Activated naive CD4-positive, alpha-beta T cell treated with anti-CD3 and anti-CD28 coated beads, Interleukin-2, amount 50 U/mL, for 24 hours (primary cell): ENCODE results near the gene C2CD4C.

Source experiments
- H3K27ac Mint-ChIP-seq: one replicate; pipeline ENCODE4 v1.8.0; 2021; ENCODE audit warnings: mild to moderate bottlenecking, mixed read lengths
- H3K27me3 Mint-ChIP-seq: one replicate; pipeline ENCODE4 v1.8.0; 2021; ENCODE audit warnings: mixed read lengths
- H3K36me3 Mint-ChIP-seq: one replicate; pipeline ENCODE4 v1.8.0; 2021; ENCODE audit warnings: mixed read lengths
- H3K4me1 Mint-ChIP-seq: one replicate; pipeline ENCODE4 v1.8.0; 2021; ENCODE audit warnings: mixed read lengths
- H3K4me3 Mint-ChIP-seq: one replicate; pipeline ENCODE4 v1.8.0; 2021; ENCODE audit warnings: mild to moderate bottlenecking, mixed read lengths
- H3K9me3 Mint-ChIP-seq: one replicate; pipeline ENCODE4 v1.8.0; 2021; ENCODE audit warnings: mixed read lengths

Gene C2CD4C

DNA sequence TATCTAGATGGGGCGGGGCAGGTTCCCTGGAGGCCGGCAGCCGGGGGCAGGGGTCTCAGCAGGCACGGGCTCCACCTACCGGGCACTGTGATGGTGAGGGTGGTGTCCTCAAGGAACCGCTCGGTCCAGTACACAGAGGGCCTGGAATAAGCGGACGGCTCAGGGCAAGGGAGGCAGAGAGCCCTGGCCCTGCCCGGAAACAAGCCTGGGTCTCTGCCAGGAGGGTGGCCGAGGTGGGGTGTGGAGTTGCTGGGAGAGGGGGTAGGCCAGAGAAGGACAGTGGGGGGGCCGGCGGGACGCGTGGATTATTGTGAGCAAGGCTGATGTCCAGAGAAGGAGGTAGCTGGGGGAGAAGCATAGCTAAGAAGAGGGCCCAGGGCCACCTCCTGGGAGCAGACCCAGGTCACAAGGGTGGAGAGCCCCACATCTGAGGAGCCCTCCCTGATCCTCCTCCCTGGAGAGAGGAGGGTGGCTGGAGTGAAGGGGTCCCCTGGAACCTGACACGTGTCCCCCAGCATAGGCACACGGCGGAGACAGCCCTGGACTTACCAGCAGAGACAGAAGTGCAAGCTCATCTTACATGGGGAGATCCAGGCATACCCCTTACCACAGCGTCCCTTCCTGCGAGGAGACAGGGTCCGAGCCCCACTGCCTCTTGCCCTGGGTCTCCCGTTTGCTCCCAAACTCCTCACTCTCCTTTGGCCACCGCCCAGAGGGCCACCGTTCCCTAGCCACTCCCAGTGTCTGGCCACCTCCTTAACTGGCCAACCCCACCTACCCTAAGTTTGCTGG is 35.4 kb downstream of the C2CD4C start:
- H3K36me3 Mint-ChIP-seq: no peaks in the 10 kb centered on the region
- H3K27me3 Mint-ChIP-seq: peaks cover 9% of the 10 kb centered on the region
- H3K27ac Mint-ChIP-seq: no peak overlapping the region
- H3K4me3 Mint-ChIP-seq: no peak overlapping the region
- H3K9me3 Mint-ChIP-seq: no peaks in the 10 kb centered on the region
- H3K4me1 Mint-ChIP-seq: no peaks in the 10 kb centered on the region

DNA sequence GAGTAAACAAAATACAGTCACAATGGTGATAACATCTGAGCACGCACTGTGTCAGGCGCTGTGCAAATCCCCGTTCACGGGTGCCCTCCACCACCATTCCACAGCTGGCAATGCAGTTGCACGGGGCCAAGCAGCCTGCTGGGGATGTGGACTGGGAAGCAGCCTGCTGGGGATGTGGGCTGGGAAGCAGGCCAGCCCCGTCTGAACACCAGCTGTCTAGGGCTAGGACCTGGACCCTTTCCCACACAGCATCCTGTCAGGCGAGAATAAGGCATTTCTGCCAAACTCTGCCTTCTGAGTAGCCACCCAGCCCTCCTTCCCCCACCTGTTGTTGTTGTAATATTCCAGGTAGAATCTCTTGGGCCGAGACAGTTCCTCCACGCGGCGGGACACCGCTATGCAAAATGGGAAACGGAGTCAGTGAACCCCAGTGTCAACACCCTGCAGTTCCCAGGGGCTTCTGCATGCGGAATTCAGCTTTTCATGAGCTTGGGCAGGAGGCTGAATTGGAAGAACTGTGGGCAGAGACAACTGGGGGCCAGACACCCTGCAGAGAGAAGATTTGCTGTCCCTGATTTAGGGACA is 36.5 kb downstream of the C2CD4C start:
- no peaks in the 10 kb centered on the region for H3K9me3 Mint-ChIP-seq
- no peaks in the 10 kb centered on the region for H3K36me3 Mint-ChIP-seq
- H3K27me3 Mint-ChIP-seq: peaks cover 8% of the 10 kb centered on the region
- no peaks in the 10 kb centered on the region for H3K4me1 Mint-ChIP-seq
- no peak overlapping the region for H3K27ac Mint-ChIP-seq
- H3K4me3 Mint-ChIP-seq: no peak overlapping the region

DNA sequence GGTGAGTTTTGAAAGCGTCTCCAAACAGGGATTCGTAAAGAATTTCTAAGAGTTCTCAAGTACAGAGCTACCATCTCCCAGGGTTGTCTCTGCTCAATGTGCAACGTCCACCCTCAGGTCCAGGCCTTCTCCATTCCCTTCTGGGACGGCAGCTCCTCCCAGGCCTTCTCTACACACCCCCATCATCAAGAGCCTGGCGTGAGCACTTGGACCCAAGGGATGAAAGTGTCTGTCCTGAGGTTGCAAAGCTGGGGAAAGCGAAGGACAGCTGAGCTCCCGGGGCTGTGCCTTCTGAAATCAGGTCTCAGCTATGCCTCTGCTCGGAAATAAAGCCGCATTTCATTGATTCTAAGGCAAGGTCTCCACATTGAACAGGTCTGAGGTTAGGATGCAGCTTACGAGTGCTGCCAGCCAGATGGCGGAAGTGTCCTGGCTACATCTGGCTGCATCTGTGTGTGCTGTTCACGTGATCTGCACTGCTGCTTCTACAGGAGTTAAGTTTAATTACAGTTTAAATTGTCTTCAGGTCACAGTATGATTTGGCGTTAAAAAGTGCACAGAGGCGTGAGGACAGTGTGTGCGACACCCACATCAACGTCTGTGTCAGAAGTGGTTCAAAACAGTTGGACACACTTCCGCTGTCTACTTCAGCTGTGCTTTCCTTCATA is 37.3 kb downstream of the C2CD4C start:
- Mint-ChIP-seq H3K4me1 (no peaks in the 10 kb centered on the region), H3K4me3 (no peak overlapping the region), H3K27ac (no peak overlapping the region), H3K9me3 (no peaks in the 10 kb centered on the region), H3K27me3 (peaks cover 8% of the 10 kb centered on the region), H3K36me3 (no peaks in the 10 kb centered on the region)

DNA sequence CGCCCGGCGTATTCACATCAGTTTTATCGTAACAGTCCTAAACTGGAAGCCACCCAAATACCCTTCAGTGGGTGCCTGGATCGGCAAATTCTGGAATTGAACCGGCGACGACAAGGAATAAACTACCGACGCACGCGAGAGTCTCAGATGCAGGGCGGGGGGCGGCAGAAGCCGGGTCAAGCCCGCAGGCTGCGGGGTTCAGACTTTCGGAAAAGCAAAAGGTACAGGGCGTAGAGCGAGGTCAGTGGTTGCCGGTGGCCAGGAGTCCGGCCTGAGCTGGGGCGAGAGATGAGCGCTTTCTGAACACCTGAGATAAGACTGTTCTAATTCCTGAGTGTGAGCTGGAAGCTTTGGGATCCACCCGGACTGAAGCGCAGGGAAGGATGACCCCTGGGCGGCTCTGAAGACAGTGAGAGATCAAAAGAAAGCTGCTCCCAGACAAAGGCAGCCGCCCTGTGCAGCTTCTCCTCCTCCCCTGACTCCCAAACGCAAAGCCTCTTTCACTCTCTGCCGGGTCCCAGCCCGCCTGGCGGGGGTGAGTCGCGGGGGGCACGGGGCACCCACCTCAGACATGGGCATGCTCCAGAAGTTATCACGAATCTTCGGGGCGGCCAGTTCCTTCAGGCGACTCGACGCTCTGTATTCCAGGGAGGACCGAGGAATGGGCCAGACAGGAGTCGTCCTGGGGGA is 38.2 kb downstream of the C2CD4C start:
- no peaks in the 10 kb centered on the region for H3K4me1 Mint-ChIP-seq
- peaks cover 7% of the 10 kb centered on the region for H3K27me3 Mint-ChIP-seq
- H3K4me3 Mint-ChIP-seq: no peak overlapping the region
- no peaks in the 10 kb centered on the region for H3K9me3 Mint-ChIP-seq
- no peaks in the 10 kb centered on the region for H3K36me3 Mint-ChIP-seq
- H3K27ac Mint-ChIP-seq: no peak overlapping the region

DNA sequence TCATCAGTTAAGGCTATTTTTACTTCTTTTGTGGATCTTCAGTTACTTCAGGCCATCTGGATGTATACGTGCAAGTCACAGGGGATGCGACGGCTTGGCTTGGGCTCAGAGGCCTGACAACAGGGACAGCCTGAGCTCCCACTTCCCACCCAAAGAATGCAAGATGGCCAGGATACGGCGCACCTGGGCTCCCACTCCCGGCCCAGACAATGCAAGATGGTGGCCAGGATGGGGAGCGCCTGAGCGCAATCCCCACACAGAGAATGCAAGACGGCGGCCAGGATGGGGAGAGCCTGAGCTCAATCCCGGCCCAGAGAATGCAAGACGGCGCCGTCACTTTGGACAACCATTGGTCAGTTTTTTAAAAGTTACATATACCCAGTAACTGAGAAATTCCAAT is 39.1 kb downstream of the C2CD4C start:
- Mint-ChIP-seq H3K27ac (no peak overlapping the region), H3K9me3 (no peaks in the 10 kb centered on the region), H3K36me3 (no peaks in the 10 kb centered on the region), H3K27me3 (peaks cover 8% of the 10 kb centered on the region), H3K4me3 (no peak overlapping the region), H3K4me1 (no peaks in the 10 kb centered on the region)

DNA sequence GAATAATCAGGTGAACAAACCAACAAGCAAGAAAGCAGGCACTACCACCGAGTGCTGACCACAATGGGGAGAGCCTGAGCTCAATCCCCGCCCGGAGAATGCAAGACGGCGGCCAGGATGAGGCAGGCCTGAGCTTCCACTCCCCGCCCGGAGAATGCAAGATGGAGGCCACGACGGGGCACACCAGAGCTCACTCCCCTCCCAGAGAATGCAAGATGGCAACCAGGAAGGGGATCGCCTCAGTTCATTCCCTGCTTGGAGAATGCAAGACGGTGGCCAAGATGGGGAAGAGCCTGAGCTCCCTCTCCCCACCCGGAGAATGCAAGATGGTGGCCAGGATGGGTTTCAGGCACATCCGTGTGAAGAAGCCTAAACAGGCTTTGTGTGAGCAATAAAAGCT is 39.7 kb downstream of the C2CD4C start:
- H3K9me3 Mint-ChIP-seq: no peaks in the 10 kb centered on the region
- peaks cover 8% of the 10 kb centered on the region for H3K27me3 Mint-ChIP-seq
- no peaks in the 10 kb centered on the region for H3K36me3 Mint-ChIP-seq
- H3K27ac Mint-ChIP-seq: no peak overlapping the region
- H3K4me1 Mint-ChIP-seq: no peaks in the 10 kb centered on the region
- no peak overlapping the region for H3K4me3 Mint-ChIP-seq

DNA sequence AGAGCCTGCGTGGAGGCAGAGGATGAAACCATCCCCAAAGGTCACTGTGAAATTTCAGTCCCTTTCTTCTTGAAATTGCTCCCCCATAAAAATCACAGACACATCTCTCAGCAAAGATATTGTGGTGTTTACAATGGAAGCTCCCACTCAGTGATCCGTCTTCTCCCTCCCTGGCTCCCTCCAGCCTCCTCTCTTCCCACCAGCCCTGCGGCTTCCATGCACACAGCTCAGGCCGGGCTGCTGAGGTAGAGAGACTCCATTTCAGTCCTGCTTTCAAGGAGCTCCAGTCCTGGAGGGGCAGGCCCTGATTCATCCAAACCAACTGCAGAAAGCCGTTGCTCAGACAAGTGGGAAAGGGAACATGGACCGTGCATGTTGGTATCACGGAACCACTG is 40.3 kb downstream of the C2CD4C start:
- no peaks in the 10 kb centered on the region for H3K4me1 Mint-ChIP-seq
- no peak overlapping the region for H3K4me3 Mint-ChIP-seq
- no peaks in the 10 kb centered on the region for H3K36me3 Mint-ChIP-seq
- H3K9me3 Mint-ChIP-seq: no peaks in the 10 kb centered on the region
- no peak overlapping the region for H3K27ac Mint-ChIP-seq
- peaks cover 8% of the 10 kb centered on the region for H3K27me3 Mint-ChIP-seq

DNA sequence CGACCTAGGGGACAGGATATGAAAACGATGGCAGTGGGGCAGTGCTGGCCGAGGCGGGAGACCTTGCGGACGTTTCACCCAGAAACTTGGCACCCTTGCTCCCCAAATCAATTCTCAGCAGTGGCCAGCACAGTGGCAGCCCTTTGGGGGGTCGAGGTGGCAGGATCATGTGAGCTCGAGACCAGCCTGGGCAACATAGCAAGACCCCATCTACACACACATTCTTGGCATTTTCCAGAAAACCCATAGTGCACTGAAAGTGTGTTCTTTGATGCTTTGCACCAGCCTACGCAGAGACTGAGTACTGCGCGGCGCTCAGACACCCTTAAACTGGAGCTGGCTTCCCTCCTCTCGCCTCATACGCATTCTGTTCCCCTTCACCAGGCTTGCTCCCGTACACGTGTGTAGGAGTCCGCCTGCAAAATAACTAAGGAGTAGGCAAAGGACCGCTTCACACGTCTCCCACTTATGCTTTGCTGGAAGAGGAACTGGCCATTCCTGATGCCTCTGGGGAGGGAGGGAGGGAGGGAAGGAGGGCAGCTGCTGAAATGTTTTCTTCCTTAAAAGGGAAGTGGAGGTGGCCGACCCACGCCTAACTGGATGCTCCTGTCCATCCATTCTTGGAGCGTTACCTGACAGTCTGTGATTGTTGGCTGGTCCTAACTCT is 40.9 kb downstream of the C2CD4C start:
- Mint-ChIP-seq H3K9me3 (no peaks in the 10 kb centered on the region), H3K27ac (no peak overlapping the region), H3K27me3 (peaks cover 8% of the 10 kb centered on the region), H3K4me3 (no peak overlapping the region), H3K4me1 (no peaks in the 10 kb centered on the region), H3K36me3 (no peaks in the 10 kb centered on the region)

DNA sequence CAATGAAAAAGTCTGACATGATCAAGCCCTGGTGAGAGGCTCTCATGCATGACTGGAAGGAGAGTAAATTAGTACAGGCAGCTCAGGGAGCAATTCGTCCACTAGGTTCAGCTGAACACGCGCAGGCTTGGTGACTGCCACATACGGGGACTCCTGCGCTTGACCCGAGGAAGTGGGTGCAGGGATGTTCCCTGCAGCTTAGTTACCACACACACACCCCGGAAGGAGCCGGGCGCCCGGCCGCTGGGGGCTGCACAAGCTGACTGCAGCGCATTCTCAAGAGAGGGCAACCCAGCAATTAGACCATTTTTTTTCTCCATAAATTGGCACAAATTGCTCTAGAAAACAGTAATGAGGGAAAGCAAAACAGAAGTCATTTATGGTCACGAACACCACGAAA is 41.4 kb downstream of the C2CD4C start:
- no peaks in the 10 kb centered on the region for H3K36me3 Mint-ChIP-seq
- H3K4me3 Mint-ChIP-seq: no peak overlapping the region
- no peak overlapping the region for H3K27ac Mint-ChIP-seq
- H3K4me1 Mint-ChIP-seq: no peaks in the 10 kb centered on the region
- no peaks in the 10 kb centered on the region for H3K9me3 Mint-ChIP-seq
- H3K27me3 Mint-ChIP-seq: peaks cover 10% of the 10 kb centered on the region

DNA sequence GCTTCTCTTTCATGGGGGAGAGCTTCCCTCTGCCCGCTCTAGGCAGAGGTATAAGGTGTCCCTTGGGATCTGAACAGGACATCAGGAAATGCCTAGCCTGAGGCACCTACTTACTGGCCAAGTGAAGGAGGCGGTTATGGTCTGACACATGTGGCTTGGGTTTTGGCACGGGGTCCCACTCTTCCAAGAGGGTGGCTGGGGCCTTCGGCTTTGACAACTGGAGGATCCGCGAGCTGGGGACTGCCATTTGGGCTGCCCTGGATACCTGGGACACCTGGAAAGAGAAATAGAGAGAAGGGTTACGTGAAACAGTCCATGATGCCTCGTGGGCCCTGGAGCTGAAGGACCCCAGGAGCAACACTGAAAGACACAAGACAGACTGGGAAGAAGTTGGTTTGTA is 42.0 kb downstream of the C2CD4C start:
- no peaks in the 10 kb centered on the region for H3K4me1 Mint-ChIP-seq

DNA sequence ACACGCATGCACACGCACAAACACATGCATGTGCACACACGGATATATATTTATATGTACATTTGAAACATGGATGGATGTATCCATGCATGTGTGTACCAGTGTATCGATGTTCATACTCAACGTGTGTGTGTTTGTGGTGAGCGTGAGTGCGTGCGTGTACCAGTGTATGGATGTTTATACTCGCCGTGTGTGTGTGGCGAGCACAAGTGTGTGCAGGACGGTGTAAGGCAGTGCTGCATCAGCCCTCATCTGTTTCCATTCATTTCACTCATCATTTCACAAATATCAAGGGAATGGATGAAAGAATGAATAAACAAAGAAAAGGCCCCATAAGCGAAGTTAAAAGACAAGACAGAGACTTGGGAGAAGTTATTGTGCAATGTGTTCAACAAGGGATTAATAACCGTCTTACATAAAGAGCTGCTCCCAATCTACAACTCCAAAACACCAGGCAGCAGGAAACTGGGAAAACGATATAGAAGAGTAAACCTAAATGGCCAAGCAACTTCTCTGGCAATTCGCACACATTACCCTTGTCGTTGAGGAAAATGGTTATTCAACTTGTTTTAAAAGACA is 42.7 kb downstream of the C2CD4C start:
- Mint-ChIP-seq H3K9me3 (no peaks in the 10 kb centered on the region), H3K27me3 (peaks cover 10% of the 10 kb centered on the region), H3K27ac (no peak overlapping the region)

More for the DNA sequence above, 42.0 kb downstream of the C2CD4C start:
- no peaks in the 10 kb centered on the region for H3K9me3 Mint-ChIP-seq
- H3K27ac Mint-ChIP-seq: no peak overlapping the region
- no peak overlapping the region for H3K4me3 Mint-ChIP-seq
- no peaks in the 10 kb centered on the region for H3K36me3 Mint-ChIP-seq
- H3K27me3 Mint-ChIP-seq: peaks cover 10% of the 10 kb centered on the region

DNA sequence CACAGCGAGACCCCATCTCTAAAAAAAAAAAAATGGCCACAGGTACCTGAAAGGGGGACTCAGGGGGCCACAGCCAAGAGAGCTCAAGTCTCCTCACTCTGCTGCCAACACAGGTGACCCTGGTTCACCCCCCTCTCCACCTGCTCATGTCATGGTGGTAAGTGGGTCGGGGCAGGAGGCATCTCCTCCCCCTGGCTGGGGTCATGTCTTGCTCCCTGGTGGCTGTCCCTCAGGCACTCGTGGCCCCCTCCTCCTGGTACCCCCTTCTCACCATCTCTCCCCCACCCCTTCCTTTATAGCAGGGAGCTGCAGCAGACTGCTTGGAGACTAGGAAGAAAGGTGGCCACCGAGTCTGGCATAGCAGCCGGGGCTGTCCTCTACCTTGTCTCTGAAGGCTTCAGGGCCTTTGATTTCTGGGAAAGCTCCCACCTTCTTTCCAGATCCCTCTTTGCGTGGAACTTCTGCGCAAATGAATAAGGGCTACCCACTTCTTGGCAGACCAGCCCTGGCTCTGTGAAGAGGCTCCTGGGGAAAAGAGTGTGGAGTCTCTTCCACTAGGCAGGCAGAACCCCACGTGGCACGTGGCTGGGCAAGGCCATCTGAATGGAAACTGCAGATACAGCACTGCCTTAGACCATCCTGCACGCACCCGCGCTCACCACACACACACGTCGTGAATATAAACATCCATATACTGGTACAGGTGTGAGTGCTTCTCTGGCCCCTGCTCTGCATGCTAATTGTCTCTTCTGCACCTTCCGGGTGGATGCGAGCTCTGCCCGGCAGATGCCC is 44.3 kb downstream of the C2CD4C start:
- Mint-ChIP-seq H3K9me3 (no peaks in the 10 kb centered on the region), H3K4me3 (no peak overlapping the region), H3K27me3 (peaks cover 9% of the 10 kb centered on the region), H3K36me3 (no peaks in the 10 kb centered on the region), H3K27ac (no peak overlapping the region), H3K4me1 (no peaks in the 10 kb centered on the region)

More for the DNA sequence above, 42.7 kb downstream of the C2CD4C start:
- H3K4me1 Mint-ChIP-seq: no peaks in the 10 kb centered on the region
- H3K4me3 Mint-ChIP-seq: no peak overlapping the region
- H3K36me3 Mint-ChIP-seq: no peaks in the 10 kb centered on the region

DNA sequence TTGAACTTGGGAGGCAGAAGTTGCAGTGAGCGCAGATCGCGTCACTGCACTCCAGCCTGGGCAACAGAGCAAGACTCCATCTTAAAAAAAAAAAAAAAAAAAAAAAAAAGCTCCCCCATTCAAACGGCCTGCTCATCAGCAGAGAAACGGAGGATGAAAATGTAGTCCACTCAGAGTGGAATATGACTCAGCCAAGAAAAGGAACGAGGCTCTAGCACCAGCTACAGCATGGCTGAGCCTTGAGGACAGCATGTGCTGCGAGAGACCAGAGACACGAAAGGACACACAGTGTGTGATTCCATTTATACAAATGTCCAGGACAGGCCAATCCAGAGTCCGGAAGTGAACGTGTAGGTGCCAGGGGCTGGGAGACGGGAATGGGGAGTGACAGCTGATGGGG is 46.3 kb downstream of the C2CD4C start:
- no peaks in the 10 kb centered on the region for H3K4me1 Mint-ChIP-seq
- no peak overlapping the region for H3K4me3 Mint-ChIP-seq
- no peaks in the 10 kb centered on the region for H3K9me3 Mint-ChIP-seq
- no peaks in the 10 kb centered on the region for H3K36me3 Mint-ChIP-seq
- peaks cover 4% of the 10 kb centered on the region for H3K27me3 Mint-ChIP-seq
- no peak overlapping the region for H3K27ac Mint-ChIP-seq

DNA sequence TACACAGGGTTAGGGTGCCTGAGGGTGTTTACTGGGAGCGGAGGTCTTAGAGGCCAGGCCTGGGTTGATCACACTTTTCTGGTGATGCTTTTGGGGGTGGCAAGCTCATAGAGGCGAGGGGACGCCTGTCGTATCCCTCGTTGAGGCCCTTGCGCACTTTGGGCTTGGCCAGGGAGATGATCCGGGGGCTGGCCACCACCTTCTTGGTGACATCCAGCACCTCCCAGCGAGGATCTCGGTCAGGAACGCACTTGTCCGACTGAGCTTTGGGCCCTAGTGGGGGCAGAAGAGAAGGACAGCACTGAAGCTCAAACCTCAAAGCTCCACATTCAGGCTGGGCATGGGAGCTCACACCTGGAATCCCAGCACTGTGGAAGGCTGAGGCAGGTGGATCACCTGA is 46.8 kb downstream of the C2CD4C start:
- peaks cover 4% of the 10 kb centered on the region for H3K27me3 Mint-ChIP-seq
- H3K9me3 Mint-ChIP-seq: no peaks in the 10 kb centered on the region
- H3K36me3 Mint-ChIP-seq: no peaks in the 10 kb centered on the region
- H3K4me1 Mint-ChIP-seq: no peaks in the 10 kb centered on the region
- H3K4me3 Mint-ChIP-seq: no peak overlapping the region
- H3K27ac Mint-ChIP-seq: no peak overlapping the region

DNA sequence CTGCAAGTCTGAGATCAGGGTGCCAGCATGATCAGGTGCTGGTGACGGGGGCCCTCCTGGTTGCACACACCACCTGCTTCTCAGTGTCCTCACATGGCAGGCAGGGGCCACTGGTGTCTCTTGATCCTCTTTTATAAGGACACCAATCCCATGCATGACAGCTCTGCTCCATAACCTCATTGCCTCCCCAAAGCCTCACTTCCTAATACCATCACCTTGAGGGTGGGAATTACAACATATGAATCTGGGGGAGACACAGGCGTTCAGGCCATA is 49.4 kb downstream of the C2CD4C start:
- Mint-ChIP-seq H3K4me1 (no peaks in the 10 kb centered on the region), H3K27me3 (peaks cover 2% of the 10 kb centered on the region), H3K36me3 (no peaks in the 10 kb centered on the region), H3K9me3 (no peaks in the 10 kb centered on the region), H3K27ac (no peak overlapping the region), H3K4me3 (no peak overlapping the region)
